Esophagus muscularis mucosa (tissue), 4 donors: ENCODE results near the gene ZFHX3. TPM values are rescaled to one million over a fixed set of nuclear protein-coding genes. Genes with fewer than 3 reads are reported as not detected.

Source experiments
- DNase-seq: peaks from one replicate; pipeline ENCODE4 v3.0.0-alpha.2; 2017; ENCODE audit errors: extremely low spot score
- H3K27ac ChIP-seq, 4 donors: fragments of 200-600 bp; sonication (generic); replicated peaks in 1 of 4; 1 replicate in 3 of 4; 2 replicates in 1 of 4; pipeline ENCODE4 v1.5.1; 2016 to 2019; ENCODE audit warnings: mild to moderate bottlenecking in 1 of 4
- H3K27me3 ChIP-seq, 4 donors: fragments of 200-600 bp; sonication (generic); one replicate each; pipeline versions ENCODE4 v1.5.1 to v1.6.0; 2016 to 2019
- H3K36me3 ChIP-seq, 4 donors: fragments of 200-600 bp; sonication (generic); one replicate each; pipeline ENCODE4 v1.5.1; 2016 to 2019
- H3K4me1 ChIP-seq, 4 donors: fragments of 200-600 bp; sonication (generic); one replicate each; pipeline ENCODE4 v1.5.1; 2016 to 2019
- H3K4me3 ChIP-seq, 4 donors: fragments of 200-600 bp; sonication (generic); 1 replicate in 2 of 4; 2 replicates in 2 of 4; pipeline ENCODE4 v1.5.1; 2016 to 2019; ENCODE audit warnings: mild to moderate bottlenecking in 4 of 4, moderate library complexity in 1 of 4
- H3K9me3 ChIP-seq, 4 donors: fragments of 200-600 bp; sonication (generic); 1 replicate in 3 of 4; 2 replicates in 1 of 4; pipeline ENCODE4 v1.5.1; 2016 to 2019
- EP300 ChIP-seq: sonication (generic); formaldehyde crosslinking; IDR thresholded peaks from one replicate; pipeline ENCODE4 v1.6.1; 2017; ENCODE audit warnings: antibody characterized with exemption
- POLR2A ChIP-seq: fragments of 450-650 bp; IDR thresholded peaks from one replicate; pipeline ENCODE4 v1.6.1; 2017; ENCODE audit warnings: antibody characterized with exemption, moderate library complexity, mild to moderate bottlenecking, low read depth
- POLR2AphosphoS5 ChIP-seq, 2 donors: sonication (generic); formaldehyde crosslinking; IDR thresholded peaks; one replicate each; pipeline ENCODE4 v1.6.1; 2017; ENCODE audit warnings: antibody characterized with exemption in 2 of 2
- WGBS: methylation state at CpG from one replicate; pipeline ENCODE4 v1.1.5; 2018; 5-methylcytosine and 5-hydroxymethylcytosine counted together
- intact Hi-C: fragments of 100-400 bp; cut with DNase I; formaldehyde crosslinking; loops from one replicate; pipeline ENCODE4 v1.15.1; 2023
- total RNA-seq, 4 donors: library from RNA; depleted of rRNA; stranded (reverse); fragments of >200 nt; gene quantifications; one replicate each; pipeline versions ENCODE4 v1.1.0 to v1.2.1, GENCODE V29; 2016
- TF ChIP-seq, protein P1 (sequence below), 3 experiments: fragments of 200-600 bp in 2 of 3; fragments of 450-650 bp in 1 of 3; sonication (generic) in 2 of 3; IDR thresholded peaks; one replicate each; pipeline ENCODE4 v1.5.1; 2017 to 2019; ENCODE audit warnings: antibody characterized with exemption in 3 of 3, mild to moderate bottlenecking in 2 of 3, moderate library complexity in 1 of 3

Gene ZFHX3
- total RNA-seq, 4 donors from 2014 or later: 25.7 to 53.0 (median 30.6) TPM

DNA sequence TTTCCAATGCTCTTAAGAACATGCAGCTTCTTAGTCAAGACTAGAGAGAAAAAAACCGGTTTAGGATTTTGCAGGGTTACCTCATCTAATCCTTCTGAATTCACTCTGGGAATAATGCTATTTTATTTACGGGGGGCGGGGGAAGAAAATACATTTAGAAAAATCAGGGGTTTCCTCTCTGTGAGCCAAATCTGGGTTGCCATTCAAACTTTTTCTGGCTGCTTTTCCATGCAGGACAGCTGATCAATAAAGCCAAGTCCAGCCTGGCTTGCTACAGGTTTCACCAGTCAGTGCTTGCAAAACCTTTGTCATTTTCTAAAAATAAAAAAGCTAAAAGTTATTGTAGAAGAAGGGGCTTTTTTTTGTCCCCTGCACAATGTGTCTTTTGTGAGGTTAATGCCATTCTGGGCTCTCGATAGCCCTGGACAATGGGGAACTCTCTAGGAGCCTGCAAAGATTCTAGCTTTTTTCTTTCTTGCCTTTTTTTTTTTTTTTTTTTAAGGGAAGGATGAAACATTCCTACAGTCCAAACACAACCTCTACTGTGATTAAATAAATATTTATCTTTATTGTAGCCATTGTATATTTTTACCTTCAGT lies 13.1 kb upstream of the ZFHX3 start:
- TF ChIP-seq EP300 (no peak), POLR2AphosphoS5 (IDR thresholded peaks at IDR 0.05) (no peak), POLR2A (no peak)
- Histone ChIP-seq H3K4me1 (peaks cover 23 to 69% (median 48%) of the 10 kb centered on the region in 4 donors), H3K36me3 (no peaks in the 10 kb centered on the region), H3K27me3 (peaks cover 0 to 35% (median 18%) of the 10 kb centered on the region in 4 donors), H3K9me3 (no peaks in the 10 kb centered on the region), H3K27ac (peak overlapping the region; percentile 92 to 96 (median 94)), H3K4me3 (peak overlapping the region in 3 of 4 donors; percentile 33 to 84 (median 83))
- no peak for DNase-seq
- intact Hi-C loops: no loop called here
- 66% methylated on average over 4 of the region's 4 CpGs for WGBS

DNA sequence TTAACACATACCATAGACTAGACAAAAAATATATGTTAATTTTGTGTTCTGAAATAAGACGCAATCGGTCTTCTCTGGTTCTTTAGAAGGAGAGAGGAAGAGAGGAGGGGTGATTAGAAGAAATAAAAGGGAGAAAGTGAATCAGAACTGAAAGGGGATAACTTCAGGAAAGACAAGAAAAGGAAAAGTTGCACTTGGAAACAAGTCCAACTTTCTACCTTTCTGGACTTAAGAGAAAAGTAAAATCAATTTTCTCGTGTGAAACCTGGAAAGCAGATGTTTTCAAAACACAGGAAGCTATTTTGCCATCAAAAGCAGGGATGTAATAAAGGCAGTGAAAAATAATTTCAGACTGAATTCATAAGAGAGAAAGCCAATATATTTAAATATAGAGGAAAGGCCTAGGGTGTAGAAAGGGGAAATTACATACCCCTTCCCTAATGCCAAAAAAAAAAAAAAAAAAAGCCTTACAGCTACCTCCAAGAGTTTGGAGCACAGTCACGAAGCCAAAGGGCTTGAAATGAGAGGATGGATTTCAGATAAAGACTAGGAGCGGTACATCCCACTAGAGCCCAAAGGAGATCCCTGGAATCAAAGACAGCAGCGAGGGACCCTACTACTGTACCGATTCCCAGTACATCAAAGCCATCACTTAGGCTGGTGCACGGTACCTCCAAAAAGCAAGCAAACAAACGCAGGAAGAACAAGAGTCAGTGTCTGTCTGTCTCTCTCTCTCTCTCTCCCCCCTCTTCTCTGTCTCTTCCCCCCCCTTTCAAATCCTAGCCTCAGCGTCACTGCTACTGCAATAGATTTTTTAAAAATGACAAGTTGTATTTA lies 12.1 kb upstream of the ZFHX3 start:
- intact Hi-C loops: loop anchor here (10.0 kb wide), 1 partner anchor 965 kb away; the partner anchor contains the start of genes DHX38 and TXNL4B
- H3K27me3 ChIP-seq: peaks cover 0 to 27% (median 13%) of the 10 kb centered on the region in 4 donors

DNA sequence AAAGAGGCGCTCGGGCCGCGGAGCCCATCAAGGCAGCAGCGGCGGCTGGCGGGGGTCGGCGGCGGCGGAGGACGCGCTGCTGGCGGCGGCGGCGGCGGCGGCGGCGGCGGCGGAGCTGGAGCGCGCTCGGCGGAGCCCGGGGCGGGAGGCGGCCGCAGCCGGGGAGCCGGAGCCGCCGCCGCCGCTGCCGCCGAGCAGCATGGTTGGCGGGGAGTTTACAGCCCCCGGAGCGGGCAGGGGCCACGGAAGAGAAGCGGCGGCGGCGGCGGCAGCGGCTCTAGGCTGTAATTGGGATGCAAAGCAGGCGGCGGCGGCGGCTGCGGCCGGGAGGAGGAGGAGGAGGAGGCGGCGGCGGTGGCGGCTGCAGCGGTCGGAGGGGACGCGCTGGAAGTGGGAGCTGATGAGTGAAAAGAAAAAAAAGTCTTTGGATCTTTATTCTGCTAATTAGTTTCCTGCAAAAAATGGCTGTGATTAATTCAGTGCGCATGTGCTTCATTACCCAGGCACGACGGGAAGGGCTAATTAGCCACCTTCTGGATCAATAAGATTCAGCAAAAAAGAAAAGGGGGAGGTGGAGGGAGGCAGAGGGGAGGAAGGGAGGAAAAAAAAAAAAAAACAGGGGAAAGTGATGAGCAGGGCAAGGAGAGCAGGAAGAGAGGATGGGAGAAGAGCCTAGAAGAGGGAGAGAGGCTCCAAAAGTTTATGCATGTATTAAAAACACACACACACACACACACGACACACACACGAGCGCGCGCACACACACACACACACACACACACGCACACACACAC lies 10.9 kb upstream of the ZFHX3 start:
- WGBS: under 1% methylated on average over 51 of the region's 72 CpGs
- intact Hi-C loops: loop anchor here (10.0 kb wide), 1 partner anchor 964 kb away; the partner anchor contains the start of genes DHX38 and TXNL4B

More for the DNA sequence above, 12.1 kb upstream of the ZFHX3 start:
- Histone ChIP-seq H3K27ac (peak overlapping the region; percentile 92 to 96 (median 94)), H3K36me3 (no peaks in the 10 kb centered on the region), H3K4me3 (peak overlapping the region; percentile 76 to 86 (median 84)), H3K9me3 (no peaks in the 10 kb centered on the region), H3K4me1 (peaks cover 19 to 67% (median 50%) of the 10 kb centered on the region in 4 donors)
- peak in 1 of 2 donors; percentile 52 for TF ChIP-seq POLR2AphosphoS5 (IDR thresholded peaks at IDR 0.05)
- TF ChIP-seq, protein P1, sequence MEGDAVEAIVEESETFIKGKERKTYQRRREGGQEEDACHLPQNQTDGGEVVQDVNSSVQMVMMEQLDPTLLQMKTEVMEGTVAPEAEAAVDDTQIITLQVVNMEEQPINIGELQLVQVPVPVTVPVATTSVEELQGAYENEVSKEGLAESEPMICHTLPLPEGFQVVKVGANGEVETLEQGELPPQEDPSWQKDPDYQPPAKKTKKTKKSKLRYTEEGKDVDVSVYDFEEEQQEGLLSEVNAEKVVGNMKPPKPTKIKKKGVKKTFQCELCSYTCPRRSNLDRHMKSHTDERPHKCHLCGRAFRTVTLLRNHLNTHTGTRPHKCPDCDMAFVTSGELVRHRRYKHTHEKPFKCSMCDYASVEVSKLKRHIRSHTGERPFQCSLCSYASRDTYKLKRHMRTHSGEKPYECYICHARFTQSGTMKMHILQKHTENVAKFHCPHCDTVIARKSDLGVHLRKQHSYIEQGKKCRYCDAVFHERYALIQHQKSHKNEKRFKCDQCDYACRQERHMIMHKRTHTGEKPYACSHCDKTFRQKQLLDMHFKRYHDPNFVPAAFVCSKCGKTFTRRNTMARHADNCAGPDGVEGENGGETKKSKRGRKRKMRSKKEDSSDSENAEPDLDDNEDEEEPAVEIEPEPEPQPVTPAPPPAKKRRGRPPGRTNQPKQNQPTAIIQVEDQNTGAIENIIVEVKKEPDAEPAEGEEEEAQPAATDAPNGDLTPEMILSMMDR (IDR thresholded peaks at IDR 0.05): no peak
- no peak for DNase-seq
- WGBS: 54% methylated on average over 10 of the region's 10 CpGs

DNA sequence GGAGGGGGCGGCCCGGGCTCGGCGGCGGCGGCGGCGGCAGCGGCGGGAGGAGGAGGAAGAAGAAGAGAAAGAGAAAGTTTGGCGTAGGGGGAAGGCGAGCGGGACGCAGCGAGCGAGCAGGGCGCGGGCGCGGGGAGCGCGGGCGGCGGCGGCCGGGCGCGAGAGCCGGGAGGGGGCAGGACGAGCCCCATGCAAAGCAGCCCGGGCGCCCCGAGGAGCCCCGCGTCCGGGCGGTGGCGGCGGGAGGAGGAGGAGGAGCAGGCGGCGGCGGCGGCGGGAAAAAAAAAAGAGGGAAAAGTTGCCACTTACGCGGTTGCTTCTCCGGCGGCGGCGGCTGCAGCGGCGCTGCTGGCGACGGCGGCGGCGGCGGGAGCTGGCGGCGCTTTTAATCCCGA lies 10.3 kb upstream of the ZFHX3 start:
- under 1% methylated on average over 34 of the region's 61 CpGs for WGBS
- no peak for TF ChIP-seq EP300
- TF ChIP-seq, protein P1 (IDR thresholded peaks at IDR 0.05): peak in 1 of 3 experiments; percentile 10
- peak overlapping the region; percentile 76 to 86 (median 84) for H3K4me3 ChIP-seq
- no peaks in the 10 kb centered on the region for H3K9me3 ChIP-seq
- intact Hi-C loops: loop anchor here (10.0 kb wide), 1 partner anchor 963 kb away; the partner anchor contains the start of genes DHX38 and TXNL4B
- no peak for DNase-seq
- H3K36me3 ChIP-seq: no peaks in the 10 kb centered on the region
- peaks cover 0 to 9% (median 3%) of the 10 kb centered on the region in 4 donors for H3K27me3 ChIP-seq
- peaks cover 25 to 71% (median 58%) of the 10 kb centered on the region in 4 donors for H3K4me1 ChIP-seq
- H3K27ac ChIP-seq: peak overlapping the region; percentile 92 to 96 (median 94)

More for the DNA sequence above, 10.9 kb upstream of the ZFHX3 start:
- Histone ChIP-seq H3K4me3 (peak overlapping the region; percentile 76 to 86 (median 84)), H3K9me3 (no peaks in the 10 kb centered on the region), H3K27me3 (peaks cover 0 to 15% (median 5%) of the 10 kb centered on the region in 4 donors), H3K27ac (peak overlapping the region; percentile 92 to 96 (median 94)), H3K4me1 (peaks cover 22 to 68% (median 54%) of the 10 kb centered on the region in 4 donors), H3K36me3 (no peaks in the 10 kb centered on the region)
- DNase-seq: no peak
- TF ChIP-seq POLR2AphosphoS5 (IDR thresholded peaks at IDR 0.05) (peak in 1 of 2 donors; percentile 42), POLR2A (no peak)
